GM18508 (cell line): Measurements from ENCODE around the gene POTEM.
"Not testable (repeated sequence)": the region's sequence is repeated elsewhere in the genome, so short reads cannot be mapped to it uniquely, and the experiment has no call there.

Experiments used
- ATAC-seq: cut with Tn5 transposase; IDR thresholded peaks from one replicate; pipeline ENCODE4 v1.9.1; 2021; ENCODE audit warnings: moderate number of reproducible peaks; ENCODE audit not compliant: insufficient read depth, unreplicated experiment

Gene POTEM

GRCh38 chr14:18967134-18967533 lies at the start of gene POTEM:
POTEM (plus strand) TSS chr14:18967434; CDS start chr14:18967486, 52 bp downstream.
- ATAC-seq: not testable (repeated sequence)

GRCh38 chr14:18918345-18918744 lies 48.9 kb upstream of the POTEM start:
- not testable (repeated sequence) for ATAC-seq

GRCh38 chr14:18920052-18920451 lies 47.2 kb upstream of the POTEM start:
- ATAC-seq: not testable (repeated sequence)

DNA sequence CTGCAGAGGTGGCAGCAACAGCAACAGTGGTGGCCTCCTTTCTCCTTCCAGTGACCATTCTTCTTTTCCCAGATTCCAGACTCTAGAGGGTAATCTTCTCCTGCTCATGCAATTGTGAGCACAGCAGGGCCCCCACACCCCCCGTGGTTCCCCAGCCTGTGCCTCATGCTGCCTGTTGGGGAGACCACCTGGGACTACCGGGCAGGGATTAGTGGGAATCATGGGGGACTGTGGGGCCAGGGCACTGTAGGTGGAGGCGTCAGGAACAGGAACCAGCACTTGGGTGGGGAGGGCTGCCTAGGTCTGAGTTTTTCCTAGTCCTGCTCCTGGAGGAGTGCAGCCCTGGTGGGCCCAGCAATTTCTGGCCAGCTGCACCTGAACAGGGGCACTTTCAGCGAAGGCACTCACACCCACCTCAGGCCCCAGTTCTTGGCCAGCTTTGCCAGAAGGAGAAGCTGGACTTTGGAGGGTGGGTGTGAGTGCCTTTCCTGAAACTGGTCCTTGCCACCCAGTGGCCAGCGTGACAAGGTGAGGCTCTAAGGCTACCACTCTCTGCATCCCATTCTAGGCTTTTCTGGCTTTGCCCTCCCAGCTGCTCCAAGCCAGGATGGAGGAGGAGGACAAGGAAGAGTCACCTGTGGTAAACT lies 46.1 kb upstream of the POTEM start:
- not testable (repeated sequence) for ATAC-seq

GRCh38 chr14:18936848-18937247 lies 30.4 kb upstream of the POTEM start:
- ATAC-seq: not testable (repeated sequence)

GRCh38 chr14:18938733-18939132 lies 28.5 kb upstream of the POTEM start:
- ATAC-seq: not testable (repeated sequence)

DNA sequence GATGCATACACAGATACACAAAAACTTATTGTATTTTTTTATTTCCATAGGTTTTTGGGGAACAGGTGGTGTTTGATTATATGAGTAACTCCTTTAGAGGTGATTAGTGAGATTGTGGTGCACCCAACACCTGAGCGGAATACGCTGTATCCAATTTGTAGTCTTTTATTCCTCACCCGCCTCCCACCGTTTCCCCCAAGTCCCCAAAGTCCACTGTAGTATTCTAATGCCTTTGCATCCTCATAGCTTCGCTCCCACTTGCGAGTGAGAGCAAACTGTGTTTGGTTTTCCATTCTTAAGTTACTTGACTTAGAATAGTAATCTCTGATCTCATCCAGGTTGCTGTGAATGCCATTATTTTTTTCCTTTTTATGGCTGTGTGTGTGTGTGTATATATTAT lies 17.3 kb upstream of the POTEM start:
- ATAC-seq: not testable (repeated sequence)

- ATAC-seq: not testable (repeated sequence)
Observed at GRCh38 chr14:18953085-18953484, 14.1 kb upstream of the POTEM start.

- ATAC-seq: not testable (repeated sequence)
Observed at GRCh38 chr14:18955816-18956215, 11.4 kb upstream of the POTEM start.

- not testable (repeated sequence) for ATAC-seq
Observed at GRCh38 chr14:18961576-18961975, 5.7 kb upstream of the POTEM start.

DNA sequence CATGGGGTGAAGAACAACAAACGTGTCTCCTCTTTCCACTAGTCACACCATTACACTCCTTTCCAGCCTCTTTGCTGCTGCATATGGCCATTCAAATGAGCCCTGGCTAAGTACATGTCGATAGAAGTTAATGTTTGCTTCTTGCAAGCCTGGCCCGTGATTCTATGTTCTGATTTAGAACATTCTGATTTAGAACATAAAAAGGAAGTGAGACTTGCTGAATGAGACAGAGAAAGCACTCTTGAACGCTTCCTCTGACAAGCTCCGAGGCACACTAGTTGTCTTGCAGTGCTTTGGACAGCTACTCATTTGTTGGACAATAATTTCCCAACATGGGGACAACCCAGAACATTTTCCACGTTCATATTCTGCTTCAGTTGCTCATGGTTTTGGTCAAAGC lies 5.1 kb upstream of the POTEM start:
- ATAC-seq: peak; percentile 82

GRCh38 chr14:18963276-18963675 lies 4.0 kb upstream of the POTEM start:
- not testable (repeated sequence) for ATAC-seq

GRCh38 chr14:18964878-18965277 lies 2.4 kb upstream of the POTEM start:
- not testable (repeated sequence) for ATAC-seq

GRCh38 chr14:19002566-19002965 lies 35.3 kb downstream of the POTEM start:
- ATAC-seq: not testable (repeated sequence)

DNA sequence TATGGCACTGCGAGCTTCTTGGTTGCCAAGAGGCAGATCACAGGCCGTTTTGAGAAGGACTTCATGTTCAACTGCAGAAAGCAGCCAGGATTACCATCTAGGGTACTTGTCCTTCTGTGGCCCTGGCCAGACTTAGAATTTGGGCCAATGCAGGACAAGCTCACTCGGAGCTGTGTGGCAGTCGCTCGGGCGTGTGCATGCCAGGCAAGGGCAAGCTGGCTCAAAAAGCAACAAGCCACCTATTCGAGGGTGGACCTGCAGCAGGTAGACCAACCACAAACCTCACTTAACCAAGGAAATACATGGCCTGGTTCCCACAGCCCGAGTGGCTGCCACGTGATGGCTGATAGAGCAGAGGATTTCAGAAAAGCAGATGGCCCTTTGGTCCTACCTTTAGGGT lies 39.3 kb downstream of the POTEM start:
- not testable (repeated sequence) for ATAC-seq

- ATAC-seq: not testable (repeated sequence)
Observed at GRCh38 chr14:19007678-19008077, 40.4 kb downstream of the POTEM start.

- ATAC-seq: not testable (repeated sequence)
Observed at GRCh38 chr14:19011029-19011428, 43.8 kb downstream of the POTEM start.

DNA sequence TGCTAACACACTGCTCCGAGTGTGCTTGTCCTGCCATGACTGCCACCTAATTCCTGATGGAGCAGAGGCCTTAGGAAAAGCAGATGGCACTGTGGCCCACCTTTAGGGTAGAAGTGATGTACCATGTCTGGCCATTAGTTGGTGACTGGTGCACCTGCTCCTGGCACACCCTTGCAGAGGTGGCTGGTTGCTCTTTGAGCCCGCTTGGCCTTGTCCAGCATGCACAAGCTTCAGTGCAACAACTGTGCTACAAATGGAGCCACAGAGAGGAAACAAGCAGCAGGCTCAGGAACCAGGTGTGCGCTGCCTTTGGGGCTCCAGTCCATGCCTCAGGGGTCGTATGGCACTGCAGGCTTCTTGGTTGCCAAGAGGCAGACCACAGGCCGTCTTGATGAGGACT lies 44.5 kb downstream of the POTEM start:
- not testable (repeated sequence) for ATAC-seq

GRCh38 chr14:19015185-19015584 lies 48.0 kb downstream of the POTEM start:
- ATAC-seq: not testable (repeated sequence)

DNA sequence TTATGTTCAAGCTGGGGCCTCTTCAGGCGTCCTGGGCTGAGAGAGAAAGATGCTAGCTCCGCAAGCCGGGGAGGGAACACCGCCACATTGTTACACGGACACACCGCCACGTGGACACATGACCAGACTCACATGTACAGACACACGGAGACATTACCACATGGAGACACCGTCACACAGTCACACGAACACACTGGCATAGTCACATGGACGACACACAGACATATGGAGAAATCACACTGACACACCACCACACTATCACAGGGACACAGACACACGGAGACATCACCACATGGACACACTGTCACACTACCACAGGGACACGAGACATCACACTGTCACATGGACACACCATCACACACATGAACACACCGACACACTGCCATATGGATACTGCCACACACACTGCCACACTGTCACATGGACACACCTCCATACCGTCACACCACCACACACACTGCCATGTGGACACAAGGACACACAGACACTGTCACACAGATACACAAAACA lies 57.9 kb downstream of the POTEM start:
- ATAC-seq: not testable (repeated sequence)

DNA sequence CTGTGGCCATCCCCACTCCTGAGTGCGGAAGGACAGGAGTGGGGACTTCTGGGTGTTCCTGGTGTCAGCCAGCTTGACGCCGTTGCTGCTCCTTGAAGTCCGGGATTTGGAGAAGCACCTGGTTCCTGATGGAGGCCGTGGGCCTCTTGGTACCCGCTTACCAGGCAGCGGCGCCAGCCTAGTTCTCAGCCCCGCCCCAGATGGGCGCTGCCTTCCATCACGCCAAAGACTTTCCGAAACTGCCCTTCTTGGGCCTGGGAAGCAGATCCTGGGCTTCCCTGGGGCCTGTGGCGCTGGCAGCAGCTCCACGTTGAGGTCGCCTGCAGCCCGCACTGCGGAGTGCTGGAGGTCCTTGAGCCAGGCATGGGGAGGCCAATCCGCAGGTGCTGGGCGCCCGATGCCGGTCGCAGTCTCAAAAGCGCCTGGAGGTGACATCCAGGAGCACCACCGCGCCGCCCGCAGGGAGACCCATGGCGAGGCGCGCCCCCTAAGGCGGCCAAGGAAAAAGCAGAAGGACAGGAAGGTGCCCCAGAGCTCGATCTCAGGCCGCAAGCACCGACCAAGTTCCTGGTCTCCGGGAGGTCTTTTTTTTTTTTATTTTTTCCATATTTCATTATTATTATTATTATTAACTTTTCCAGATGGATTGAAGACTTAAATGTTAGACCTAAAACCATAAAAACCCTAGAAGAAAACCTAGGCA lies 59.6 kb downstream of the POTEM start:
- ATAC-seq: not testable (repeated sequence)
